ENCODE data around the gene TPD52L1. TPM values are rescaled to one million over a fixed set of nuclear protein-coding genes. Genes with fewer than 3 reads are reported as not detected.

TPD52L1 gene
- total and polyA plus RNA-seq, 2 experiments from 2014 or later = 22.8 to 24.0 TPM

DNA sequence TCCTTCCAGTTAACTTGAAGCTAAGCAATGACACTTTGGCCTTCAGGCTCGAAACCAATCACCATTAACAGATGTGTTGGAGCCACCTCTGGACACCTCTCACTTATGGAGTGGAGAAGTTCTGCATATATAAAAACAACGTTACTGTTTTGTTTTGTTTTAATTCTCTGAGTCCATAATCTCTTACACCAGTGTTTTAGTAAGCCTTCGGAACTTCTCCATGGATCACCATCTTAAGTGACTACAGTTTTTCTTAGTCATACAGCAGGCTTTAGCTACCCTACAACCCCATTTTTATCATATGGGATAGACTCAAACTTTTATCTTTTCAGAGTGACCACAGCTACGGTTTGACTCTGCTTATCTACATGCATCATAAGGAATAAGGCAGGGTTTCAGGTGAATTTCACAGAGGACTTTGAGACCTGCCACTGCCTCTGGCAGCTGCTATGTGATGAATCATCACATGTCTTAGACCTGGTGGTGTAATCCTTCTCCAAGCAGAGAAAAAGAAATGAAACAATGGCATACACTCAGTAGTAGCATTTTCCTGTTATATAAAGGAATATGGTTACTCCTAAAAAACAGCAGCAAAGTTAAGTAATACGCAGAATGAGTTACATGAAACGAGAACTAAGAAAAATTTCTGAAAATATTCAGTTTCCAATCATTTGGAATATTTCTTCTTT is 153.7 kb downstream of the TPD52L1 start:
- TF ChIP-seq, protein P1, sequence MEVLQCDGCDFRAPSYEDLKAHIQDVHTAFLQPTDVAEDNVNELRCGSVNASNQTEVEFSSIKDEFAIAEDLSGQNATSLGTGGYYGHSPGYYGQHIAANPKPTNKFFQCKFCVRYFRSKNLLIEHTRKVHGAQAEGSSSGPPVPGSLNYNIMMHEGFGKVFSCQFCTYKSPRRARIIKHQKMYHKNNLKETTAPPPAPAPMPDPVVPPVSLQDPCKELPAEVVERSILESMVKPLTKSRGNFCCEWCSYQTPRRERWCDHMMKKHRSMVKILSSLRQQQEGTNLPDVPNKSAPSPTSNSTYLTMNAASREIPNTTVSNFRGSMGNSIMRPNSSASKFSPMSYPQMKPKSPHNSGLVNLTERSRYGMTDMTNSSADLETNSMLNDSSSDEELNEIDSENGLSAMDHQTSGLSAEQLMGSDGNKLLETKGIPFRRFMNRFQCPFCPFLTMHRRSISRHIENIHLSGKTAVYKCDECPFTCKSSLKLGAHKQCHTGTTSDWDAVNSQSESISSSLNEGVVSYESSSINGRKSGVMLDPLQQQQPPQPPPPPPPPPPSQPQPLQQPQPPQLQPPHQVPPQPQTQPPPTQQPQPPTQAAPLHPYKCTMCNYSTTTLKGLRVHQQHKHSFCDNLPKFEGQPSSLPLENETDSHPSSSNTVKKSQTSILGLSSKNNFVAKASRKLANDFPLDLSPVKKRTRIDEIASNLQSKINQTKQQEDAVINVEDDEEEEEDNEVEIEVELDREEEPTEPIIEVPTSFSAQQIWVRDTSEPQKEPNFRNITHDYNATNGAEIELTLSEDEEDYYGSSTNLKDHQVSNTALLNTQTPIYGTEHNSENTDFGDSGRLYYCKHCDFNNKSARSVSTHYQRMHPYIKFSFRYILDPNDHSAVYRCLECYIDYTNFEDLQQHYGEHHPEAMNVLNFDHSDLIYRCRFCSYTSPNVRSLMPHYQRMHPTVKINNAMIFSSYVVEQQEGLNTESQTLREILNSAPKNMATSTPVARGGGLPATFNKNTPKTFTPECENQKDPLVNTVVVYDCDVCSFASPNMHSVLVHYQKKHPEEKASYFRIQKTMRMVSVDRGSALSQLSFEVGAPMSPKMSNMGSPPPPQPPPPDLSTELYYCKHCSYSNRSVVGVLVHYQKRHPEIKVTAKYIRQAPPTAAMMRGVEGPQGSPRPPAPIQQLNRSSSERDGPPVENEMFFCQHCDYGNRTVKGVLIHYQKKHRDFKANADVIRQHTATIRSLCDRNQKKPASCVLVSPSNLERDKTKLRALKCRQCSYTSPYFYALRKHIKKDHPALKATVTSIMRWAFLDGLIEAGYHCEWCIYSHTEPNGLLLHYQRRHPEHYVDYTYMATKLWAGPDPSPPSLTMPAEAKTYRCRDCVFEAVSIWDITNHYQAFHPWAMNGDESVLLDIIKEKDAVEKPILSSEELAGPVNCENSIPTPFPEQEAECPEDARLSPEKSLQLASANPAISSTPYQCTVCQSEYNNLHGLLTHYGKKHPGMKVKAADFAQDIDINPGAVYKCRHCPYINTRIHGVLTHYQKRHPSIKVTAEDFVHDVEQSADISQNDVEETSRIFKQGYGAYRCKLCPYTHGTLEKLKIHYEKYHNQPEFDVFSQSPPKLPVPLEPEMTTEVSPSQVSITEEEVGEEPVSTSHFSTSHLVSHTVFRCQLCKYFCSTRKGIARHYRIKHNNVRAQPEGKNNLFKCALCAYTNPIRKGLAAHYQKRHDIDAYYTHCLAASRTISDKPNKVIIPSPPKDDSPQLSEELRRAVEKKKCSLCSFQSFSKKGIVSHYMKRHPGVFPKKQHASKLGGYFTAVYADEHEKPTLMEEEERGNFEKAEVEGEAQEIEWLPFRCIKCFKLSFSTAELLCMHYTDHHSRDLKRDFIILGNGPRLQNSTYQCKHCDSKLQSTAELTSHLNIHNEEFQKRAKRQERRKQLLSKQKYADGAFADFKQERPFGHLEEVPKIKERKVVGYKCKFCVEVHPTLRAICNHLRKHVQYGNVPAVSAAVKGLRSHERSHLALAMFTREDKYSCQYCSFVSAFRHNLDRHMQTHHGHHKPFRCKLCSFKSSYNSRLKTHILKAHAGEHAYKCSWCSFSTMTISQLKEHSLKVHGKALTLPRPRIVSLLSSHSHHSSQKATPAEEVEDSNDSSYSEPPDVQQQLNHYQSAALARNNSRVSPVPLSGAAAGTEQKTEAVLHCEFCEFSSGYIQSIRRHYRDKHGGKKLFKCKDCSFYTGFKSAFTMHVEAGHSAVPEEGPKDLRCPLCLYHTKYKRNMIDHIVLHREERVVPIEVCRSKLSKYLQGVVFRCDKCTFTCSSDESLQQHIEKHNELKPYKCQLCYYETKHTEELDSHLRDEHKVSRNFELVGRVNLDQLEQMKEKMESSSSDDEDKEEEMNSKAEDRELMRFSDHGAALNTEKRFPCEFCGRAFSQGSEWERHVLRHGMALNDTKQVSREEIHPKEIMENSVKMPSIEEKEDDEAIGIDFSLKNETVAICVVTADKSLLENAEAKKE (CRISPR knock-in tag; IDR thresholded peaks at IDR 0.05) = no peak
- Histone ChIP-seq H3K79me2 (replicated peaks; ENCODE audit: insufficient read depth) (no peaks in the 10 kb centered on the region), H4K20me1 (replicated peaks; ENCODE audit: insufficient read depth) (no peaks in the 10 kb centered on the region), H2AFZ (no peak overlapping the region), H3K27ac (ENCODE audit: low read depth) (no peak overlapping the region), H3K4me2 (no peak overlapping the region), H3K27me3 (ENCODE audit: insufficient read depth) (no peaks in the 10 kb centered on the region), H3K4me1 (ENCODE audit: insufficient read depth) (0 out of 2 replicates have a peak, but pooled peaks cover 5% of the 10 kb centered on the region), H3K36me3 (ENCODE audit: insufficient read depth) (no peaks in the 10 kb centered on the region), H3F3A (replicated peaks; ENCODE audit: low read depth) (no peaks in the 10 kb centered on the region), H3K4me3 (no peak overlapping the region), H3K9me2 (ENCODE audit: insufficient read depth) (peaks cover 11% of the 10 kb centered on the region)
- Mint-ChIP-seq H3K4me3 (no peak overlapping the region), H3K36me3 (ENCODE audit: low read depth) (no peaks in the 10 kb centered on the region), H3K9me3 (peaks cover 6% of the 10 kb centered on the region; the same call in 2 of the 3 replicates), H3K27me3 (ENCODE audit: insufficient read depth, low read depth, poor library complexity) (peaks cover 2% of the 10 kb centered on the region), H3K4me1 (peaks cover 2% of the 10 kb centered on the region), H3K27ac (no peak overlapping the region)
- no peak for DNase-seq (ENCODE audit: low spot score)
- ATAC-seq = no peak

DNA sequence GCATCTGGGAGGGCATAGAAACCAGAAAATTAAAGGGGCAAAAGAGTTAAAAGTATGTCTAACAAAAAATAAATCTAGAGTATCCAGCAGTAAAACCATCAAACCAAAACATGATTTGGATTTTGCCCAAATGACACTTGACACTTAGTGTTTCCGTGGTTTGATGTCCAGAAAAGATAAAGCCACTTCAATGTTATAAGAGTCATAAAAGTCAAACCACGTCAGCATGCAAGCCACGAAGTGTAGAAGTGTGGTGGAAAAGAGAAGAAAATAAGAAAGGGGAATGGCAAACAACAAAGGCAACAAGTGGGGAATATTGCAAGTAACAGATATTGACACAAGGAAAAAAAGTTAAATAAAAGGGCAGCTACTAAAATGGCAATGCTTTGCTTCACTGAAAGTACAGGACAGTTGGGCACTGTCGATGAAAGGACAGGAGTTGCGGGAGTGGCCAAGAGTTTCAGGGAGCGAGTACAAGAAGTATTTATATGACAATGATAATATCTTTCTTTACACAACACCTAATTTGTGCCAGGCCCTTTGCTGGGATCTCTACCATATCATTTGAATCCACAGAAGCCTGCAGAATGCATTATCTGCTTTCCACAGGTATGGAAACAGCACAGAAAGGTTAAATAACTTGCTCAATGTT is 154.5 kb downstream of the TPD52L1 start:
- no peak for DNase-seq (ENCODE audit: low spot score)
- no peak overlapping the region for H3K4me3 Mint-ChIP-seq
- Histone ChIP-seq H2AFZ (no peak overlapping the region), H3K27ac (ENCODE audit: low read depth) (no peak overlapping the region), H3K79me2 (replicated peaks; ENCODE audit: insufficient read depth) (no peaks in the 10 kb centered on the region), H3K4me1 (ENCODE audit: insufficient read depth) (0 out of 2 replicates have a peak, but pooled peaks cover 2% of the 10 kb centered on the region), H3K4me3 (no peak overlapping the region), H4K20me1 (replicated peaks; ENCODE audit: insufficient read depth) (no peaks in the 10 kb centered on the region), H3K9me2 (ENCODE audit: insufficient read depth) (0 out of 2 replicates have a peak, but pooled peaks cover 4% of the 10 kb centered on the region), H3K27me3 (ENCODE audit: insufficient read depth) (no peaks in the 10 kb centered on the region), H3F3A (replicated peaks; ENCODE audit: low read depth) (no peaks in the 10 kb centered on the region), H3K36me3 (ENCODE audit: insufficient read depth) (no peaks in the 10 kb centered on the region), H3K4me2 (no peak overlapping the region)
- H3K27me3 Mint-ChIP-seq (ENCODE audit: insufficient read depth, low read depth, poor library complexity) = no peaks in the 10 kb centered on the region
- no peaks in the 10 kb centered on the region for H3K36me3 Mint-ChIP-seq (ENCODE audit: low read depth)
- H3K9me3 Mint-ChIP-seq = peaks cover 6% of the 10 kb centered on the region; the same call in 2 of the 3 replicates
- no peak overlapping the region for H3K27ac Mint-ChIP-seq
- peaks cover 6% of the 10 kb centered on the region for H3K4me1 Mint-ChIP-seq
- no peak for ATAC-seq
- TF ChIP-seq POLR2AphosphoS5 (IDR thresholded peaks at IDR 0.05; ENCODE audit: low read depth) = no peak
- no peak for TF ChIP-seq CREB1 (CRISPR knock-in tag; IDR thresholded peaks at IDR 0.05; ENCODE audit: low read depth)
- TF ChIP-seq EZH2phosphoT487 (IDR thresholded peaks at IDR 0.05; ENCODE audit: unreplicated experiment) = no peak
- TF ChIP-seq, protein P2, sequence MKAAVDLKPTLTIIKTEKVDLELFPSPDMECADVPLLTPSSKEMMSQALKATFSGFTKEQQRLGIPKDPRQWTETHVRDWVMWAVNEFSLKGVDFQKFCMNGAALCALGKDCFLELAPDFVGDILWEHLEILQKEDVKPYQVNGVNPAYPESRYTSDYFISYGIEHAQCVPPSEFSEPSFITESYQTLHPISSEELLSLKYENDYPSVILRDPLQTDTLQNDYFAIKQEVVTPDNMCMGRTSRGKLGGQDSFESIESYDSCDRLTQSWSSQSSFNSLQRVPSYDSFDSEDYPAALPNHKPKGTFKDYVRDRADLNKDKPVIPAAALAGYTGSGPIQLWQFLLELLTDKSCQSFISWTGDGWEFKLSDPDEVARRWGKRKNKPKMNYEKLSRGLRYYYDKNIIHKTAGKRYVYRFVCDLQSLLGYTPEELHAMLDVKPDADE (IDR thresholded peaks at IDR 0.05) = no peak

All from GM23338 (cell line).